Right renal pelvis (tissue), 4 donors: ENCODE results near the gene SLC25A45. TPM values are rescaled to one million over a fixed set of nuclear protein-coding genes. Genes with fewer than 3 reads are reported as not detected.
A peak's percentile ranks its signal among the peaks of the same experiment; 100 is the strongest.

ENCODE experiments used
- DNase-seq, 4 donors: peaks; one replicate each; pipeline ENCODE4 v3.0.0-alpha.2; 2013; ENCODE audit warnings: low read depth in 4 of 4, low spot score in 3 of 4, missing footprints in 1 of 4
- polyA plus RNA-seq, 4 donors: library from polyadenylated mRNA; unstranded; fragments of 120-200 nt; gene quantifications; one replicate each; pipeline ENCODE4 v1.2.1, GENCODE V29; 2013; ENCODE audit not compliant: insufficient read length in 4 of 4

The SLC25A45 gene
- polyA plus RNA-seq, 4 donors: 5.4 to 7.2 (median 6.0) TPM

DNA sequence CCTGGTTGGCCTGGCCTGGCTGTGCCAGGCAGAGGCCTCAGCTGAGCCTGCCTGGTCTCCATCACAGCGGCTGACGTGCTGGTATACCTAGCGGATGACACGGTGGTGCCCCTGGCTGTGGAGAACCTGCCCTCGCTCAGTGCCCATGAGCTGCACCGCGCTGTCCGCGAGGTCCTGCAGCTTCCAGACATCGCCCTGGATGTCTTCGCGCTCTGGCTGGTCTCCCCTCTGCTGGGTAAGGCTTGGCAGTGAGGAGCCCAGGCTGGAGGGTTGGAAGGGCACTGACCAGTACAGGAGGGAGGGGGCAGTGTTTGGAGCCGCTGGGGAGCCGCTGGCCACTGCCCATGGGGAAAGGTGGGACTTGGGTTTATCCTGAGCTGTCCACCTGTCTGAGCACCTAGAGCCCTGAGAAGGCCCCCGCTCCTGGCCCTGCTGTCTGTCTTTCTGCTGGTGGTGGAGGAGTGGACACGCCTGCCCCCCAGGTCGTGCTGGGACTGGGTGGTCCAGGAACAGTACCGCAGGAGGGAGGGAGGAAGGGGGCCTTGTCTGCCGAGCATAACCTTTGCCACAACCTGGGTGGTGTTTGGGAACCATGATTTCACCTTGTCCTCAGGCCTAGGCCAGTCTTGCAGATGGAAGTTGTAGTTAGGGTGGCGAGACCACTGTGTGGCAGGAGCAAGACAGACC lies 7.0 kb upstream of the SLC25A45 start:
- no peak for DNase-seq

DNA sequence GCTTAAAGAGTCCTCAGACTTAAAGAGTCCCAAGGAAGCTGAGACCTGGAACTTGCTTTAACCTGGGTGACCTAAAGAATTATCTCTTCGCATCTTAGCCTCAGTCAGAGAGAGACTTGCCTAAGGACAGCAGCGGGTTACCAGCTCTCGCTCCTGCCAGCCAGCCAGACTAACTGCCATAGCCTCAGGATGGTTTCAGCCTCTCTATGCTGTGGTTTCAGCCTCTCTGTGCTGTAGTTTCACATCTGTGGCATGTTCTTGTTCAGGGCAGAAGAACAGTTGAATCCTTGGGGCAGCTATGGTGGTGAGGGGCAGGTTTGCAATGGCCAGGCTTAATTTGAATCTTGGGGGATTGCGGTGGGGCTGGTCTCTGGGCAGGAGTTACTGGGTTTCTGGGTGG lies 6.3 kb upstream of the SLC25A45 start:
- DNase-seq: no peak

DNA sequence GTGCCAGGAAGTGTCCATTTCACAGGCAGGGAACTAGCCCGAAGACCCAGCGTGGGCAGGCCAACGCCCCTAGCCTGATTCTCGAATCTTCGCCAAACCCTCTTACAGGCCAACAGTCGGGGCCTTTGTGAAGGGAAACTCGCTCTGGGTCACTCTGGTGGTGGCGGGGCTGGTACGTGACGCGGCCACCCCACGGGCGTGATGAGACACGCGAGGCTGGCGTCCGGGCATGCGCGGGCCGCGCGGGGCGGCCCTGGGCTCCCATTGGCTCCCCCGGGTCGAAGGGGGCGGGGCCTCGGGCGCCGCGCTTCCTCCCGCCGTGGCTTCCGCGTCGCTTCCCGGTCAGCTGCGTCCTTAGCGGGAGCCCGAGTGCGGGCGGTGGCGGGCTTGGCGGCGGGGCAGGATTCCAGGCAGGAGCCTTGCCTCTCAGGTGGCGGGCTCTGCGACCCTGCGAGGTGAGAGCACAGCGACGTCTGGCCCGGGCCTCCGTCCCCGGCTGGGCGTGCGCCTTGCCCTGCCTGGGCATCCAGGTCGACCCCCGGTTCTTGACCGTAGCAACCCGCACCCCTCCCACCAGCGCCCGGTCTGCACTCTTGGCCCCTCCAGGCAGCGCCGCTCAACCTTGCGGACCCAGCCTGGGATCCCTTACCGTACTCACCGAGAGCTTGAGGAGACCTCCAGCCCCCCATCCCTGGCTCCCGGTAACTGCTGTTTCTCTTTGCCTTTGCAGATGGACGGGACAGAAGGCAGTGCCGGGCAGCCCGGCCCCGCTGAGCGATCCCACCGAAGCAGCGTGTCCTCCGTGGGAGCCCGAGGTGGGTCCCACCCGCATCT lies 4.1 kb upstream of the SLC25A45 start, which contains the start of gene FRMD8:
TSS of gene FRMD8 (plus strand) at position 331 of the 834 bp plus-strand sequence. CDS start at position 731, 400 bp downstream.
- peak; percentile 63 to 77 (median 71) for DNase-seq

DNA sequence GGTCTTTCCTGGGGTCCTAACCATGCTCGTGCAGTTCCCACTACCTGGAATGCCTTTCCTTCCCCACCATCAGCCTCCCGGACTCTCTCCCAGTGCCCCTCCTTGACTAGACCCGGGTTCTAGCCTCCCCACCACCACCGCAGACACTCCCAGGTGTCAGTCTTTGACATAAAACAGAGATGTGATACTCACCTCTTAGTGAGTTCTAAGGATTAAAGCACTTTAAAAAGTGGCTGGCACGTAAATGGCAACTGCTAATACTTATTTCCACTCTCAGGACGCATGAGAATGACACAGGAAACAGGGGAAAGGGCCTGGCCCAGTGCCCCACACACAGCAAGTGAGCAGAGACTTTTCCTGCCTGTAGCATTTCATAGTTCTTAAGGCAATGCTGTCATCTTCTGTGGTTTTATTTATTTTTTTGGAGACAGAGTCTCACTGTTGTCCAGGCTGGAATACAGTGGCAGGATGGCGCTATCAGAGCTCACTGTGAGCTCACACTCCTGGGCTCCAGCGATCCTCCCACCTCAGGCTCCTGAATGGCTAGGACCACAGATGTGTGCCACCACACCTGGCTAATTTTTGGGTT lies 1.9 kb upstream of the SLC25A45 start:
- DNase-seq: no peak

DNA sequence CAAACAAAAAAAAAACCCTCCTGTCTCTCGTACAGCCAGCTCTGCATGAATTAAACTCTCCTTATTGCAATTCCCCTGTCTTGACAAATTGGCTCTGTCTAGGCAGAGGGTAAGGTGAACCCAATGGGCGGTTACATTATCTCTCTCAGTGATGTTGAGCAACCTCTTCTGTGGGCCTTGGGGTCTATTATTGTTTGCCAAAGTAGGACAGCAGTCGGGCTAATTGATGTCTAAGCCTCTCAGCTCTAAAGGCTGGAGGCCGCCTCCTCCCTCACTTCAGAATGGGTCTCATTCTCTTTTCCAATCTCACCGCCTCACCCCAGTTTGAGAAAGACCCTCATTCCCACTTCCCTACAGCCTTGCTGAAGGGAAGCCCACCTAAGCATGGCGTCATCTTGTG lies 1.3 kb upstream of the SLC25A45 start:
- DNase-seq: no peak

DNA sequence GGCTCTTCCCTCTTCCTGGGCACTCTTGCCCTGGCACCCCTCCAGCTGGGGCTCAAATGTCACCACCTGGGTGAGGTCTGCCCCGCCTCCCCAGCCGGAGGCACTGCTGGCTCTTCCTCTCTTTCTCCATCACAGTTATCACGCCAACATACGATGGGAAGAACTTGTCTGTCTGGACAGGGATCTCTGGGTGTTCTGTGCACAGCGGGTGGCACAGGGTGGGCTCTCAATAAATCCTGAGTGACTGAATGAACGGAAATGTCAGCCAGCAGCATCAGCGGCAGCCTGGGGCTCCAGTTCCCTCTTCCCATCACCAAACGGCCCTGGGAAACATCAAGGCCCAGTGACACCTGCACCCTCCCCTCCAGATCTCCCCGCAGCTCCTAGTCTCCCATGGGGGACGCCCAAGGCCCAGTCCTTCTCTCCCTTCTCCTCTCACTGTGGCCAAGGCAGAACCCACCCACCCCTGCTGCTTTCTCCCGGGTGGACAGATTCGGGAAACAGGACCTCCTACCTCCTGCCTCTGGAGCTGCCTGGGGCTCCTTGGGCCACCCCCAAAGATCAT lies 440 bp upstream of the SLC25A45 start:
- DNase-seq: no peak

DNA sequence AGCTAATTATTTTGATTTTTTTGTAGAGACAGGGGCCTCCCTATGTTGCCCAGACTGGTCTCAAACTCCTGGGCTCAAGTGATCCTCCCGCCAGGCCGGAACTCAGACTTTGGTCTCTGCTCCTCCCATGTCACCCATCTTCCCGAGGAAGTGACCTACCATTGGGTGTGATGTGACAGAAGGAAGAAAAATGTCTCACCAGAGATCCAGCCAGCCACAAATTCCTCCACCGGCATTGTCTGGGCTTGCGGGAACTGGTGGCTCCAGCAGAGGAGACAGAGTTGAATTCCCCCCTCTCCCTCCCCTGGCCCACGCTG lies 772 bp downstream of the SLC25A45 start:
- DNase-seq: no peak

DNA sequence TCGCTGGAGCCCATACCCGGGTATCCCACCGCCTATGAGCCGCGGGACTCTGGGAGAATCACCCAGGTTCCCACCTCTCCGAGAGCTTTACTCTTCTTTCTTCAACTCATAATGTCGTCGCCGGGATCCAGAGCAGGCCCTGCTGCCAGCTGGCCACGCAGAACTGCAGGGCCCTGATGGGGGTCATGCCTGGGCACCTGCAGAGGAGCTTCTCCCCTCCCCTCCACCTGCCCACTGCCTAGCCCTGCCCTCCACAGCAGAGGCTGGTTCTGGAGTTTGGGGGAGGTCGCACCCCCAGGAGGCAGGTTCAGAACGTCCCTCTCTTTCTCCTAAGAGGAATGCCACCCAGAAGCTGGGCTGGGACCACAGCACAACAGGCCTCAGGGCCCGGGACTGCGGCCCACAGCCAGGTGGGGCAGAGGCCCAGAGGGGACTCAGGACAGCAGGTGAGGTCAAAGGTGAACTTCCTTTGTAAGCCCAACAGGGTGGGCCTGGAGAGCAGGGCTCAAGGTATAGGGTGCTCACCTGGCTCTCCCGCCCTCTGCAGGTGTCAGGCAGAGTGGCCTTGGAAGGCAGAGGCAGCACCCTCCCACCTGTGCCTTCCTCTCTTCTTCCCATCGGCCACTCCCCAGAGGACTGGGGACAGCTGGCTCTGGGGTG lies 1.9 kb downstream of the SLC25A45 start:
- no peak for DNase-seq

DNA sequence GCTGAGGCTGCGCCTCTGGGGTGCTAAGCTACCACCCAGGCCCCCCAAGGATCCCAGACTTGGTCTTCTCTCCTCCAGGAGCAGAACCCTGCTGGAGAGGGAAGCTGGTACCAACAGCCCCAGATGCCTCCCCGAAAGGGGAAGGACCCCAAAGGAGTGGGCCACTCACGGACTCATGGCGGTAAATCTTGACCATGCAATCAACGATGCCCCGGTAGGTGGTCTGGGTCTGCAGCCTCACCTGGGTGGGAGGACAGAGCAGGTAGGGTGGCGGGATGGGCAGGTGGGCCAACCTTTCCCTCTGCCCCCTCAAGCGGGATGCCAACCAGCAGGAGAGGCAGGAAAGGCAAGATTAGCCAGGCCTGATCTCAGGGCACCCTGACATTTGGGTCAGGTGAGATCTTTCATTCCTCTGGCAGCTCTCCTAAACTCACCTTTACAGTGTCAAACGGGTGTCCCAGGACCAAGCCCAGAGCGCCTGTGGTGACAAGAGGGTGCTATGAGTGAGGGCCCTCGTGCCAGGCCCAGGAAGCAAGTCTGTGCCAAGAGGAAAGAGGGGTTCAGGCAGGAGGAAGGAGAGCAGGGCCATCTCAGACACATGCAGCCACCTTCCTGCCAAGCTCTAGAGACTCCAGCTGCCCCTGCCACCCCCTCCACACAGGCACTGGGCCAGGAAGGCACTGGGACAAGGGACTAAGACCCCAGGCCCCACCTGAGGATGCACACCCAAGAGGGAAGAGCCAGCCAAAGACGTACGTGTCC lies 2.6 kb downstream of the SLC25A45 start:
- DNase-seq: no peak

DNA sequence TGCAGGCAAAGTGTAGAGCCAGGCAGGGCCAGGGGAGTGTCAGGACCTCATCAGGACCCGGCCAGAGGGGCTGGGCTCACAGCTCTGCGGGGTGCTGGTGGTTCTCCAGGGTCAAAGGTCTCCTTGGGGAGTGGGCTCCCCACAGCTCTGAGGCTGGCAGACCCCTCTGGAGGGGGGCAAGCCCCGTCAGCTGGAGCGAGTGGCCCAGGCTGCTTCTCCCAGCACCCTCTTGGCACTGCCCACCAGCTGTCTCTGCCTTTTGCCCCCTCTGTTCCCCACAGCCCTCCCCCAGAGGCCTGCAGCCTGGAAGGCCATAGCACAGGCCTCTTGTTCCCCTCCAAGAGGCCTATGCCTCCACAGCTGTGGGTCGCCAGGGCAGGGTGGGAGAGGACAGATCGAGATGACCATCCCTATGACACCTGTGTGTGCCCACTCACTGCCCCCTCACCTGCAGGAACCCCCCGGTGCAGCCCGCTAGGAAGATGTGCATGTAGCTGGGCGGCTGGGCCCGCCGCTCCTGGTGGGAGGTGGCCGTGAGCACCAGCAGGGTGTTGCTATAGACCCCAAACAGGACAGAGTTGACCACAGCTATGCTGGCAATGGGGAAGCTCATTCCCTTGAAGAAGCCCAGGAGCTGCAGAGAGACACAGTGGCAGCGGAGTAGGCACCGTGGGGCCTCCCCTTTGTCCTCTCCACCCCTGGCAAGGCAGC lies 3.4 kb downstream of the SLC25A45 start:
- DNase-seq: no peak

DNA sequence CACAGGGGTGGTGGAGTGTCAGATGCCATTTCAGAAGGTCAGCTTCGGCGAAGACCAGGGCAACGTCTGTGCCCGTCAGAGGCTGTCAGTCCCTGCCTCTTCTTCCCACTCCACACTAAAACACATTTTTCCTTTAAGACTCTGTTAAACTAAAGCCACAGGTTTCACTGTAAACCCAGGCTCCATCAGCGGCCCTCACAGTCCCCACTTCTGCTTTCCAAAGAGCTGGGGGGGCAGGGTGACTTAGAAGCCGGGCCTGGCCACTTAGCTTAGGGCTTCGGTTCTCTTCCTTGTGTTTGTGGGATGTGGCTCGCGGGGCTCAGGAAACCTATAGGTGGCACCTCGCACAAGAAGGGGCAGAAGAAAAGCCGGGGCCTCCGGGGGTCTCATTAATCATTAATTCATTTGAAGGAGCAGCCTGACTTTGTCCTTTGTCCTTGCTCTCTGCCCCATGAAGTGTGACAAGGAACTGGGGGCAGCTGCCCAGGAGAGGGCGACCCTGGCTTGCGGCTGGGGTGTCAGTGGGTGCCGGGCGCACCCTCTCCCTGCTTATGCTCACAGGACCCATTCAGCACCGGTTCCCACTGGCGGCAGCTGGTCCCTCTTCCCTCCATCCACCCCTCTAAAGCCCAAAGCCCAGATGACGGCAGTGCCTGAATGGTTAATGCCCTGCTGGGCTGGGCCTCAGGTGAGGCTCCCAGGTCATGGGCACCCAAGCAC lies 4.1 kb downstream of the SLC25A45 start:
- no peak for DNase-seq

DNA sequence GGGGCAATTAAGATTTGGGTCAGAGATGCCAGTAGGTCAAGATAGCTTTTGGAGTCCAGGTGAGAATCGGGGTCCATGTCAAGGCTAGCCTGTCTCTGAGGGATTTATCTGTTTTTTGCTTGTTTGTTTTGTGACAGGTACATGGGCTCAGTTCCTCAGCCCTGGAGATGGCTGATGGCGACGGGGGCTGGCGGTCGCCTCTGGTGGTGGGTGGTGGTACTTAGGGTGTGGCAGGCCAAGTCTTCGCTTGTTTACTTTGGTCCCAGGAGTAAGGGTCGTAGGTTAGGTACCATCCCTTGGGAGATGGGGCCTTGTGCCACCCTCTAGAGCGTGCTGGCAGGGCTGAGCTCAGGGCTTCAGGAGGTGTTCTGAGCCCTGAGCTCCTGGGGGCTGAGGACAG lies 4.7 kb downstream of the SLC25A45 start:
- DNase-seq: no peak

DNA sequence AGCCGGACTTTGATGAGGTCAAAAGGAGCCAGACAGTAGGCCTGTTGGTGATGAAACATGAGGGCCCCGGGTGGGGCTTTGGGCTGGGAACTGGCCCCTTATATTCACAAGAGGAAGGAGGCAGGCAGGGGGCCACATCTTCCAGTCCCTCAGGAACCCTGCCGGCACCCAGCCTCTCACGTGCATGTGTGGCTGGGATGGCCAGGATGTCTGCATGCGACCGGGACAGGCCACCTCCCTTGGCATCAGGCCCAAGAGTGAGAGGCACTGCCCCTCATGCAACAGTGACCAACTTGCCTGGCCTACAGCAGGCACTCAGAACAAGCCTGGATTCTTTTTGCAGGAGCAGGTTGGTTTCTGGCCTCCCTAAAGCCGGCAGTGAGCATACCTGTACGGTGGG lies 5.4 kb downstream of the SLC25A45 start:
- no peak for DNase-seq

DNA sequence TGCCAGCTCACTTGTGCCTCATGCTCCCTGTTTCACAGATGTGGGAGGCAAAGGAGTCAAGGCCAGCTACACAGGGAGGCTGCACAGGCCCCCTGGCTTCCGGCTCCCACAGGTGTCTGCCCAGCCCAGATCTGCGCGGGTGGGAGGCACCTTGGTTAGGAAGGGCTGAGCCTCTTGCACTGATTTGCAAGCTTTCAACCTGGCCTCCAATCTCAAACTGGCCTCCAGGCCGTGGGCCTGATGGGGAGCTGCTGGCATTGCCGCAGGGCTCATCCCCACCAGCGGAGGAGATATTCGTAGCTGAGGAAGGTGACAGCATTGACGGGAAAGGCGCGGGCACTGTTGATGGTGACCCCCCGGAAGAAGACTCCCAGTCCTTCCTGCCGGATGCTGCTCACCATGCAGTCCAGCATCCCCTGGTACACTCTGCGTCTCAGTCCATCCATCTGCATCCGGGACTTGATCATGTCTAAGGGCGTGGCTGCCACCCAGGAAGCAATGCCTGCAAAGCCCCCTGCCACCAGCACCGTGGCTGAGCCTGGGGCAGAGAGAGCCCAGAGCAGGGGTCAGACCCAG lies 6.2 kb downstream of the SLC25A45 start:
- no peak for DNase-seq

DNA sequence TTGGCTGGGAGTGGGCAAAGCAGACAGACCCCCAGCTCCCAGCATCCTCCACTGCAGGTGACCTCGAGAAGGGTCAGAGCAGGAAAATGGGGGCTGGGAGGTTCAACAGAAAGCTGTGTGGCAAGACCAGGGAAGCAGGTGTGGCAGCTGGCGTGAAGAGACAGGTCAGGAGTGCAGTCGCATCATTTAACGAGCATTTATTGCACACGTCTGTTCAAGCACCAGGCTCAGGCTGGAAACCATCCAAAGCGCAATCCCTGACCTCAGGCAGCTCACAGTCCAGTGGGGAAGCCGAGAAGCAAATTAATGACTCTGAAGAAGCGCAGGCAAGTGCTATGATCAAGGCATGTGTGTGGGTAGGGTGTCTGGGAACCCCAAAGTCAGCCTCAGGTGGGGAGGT lies 7.4 kb downstream of the SLC25A45 start:
- no peak for DNase-seq

DNA sequence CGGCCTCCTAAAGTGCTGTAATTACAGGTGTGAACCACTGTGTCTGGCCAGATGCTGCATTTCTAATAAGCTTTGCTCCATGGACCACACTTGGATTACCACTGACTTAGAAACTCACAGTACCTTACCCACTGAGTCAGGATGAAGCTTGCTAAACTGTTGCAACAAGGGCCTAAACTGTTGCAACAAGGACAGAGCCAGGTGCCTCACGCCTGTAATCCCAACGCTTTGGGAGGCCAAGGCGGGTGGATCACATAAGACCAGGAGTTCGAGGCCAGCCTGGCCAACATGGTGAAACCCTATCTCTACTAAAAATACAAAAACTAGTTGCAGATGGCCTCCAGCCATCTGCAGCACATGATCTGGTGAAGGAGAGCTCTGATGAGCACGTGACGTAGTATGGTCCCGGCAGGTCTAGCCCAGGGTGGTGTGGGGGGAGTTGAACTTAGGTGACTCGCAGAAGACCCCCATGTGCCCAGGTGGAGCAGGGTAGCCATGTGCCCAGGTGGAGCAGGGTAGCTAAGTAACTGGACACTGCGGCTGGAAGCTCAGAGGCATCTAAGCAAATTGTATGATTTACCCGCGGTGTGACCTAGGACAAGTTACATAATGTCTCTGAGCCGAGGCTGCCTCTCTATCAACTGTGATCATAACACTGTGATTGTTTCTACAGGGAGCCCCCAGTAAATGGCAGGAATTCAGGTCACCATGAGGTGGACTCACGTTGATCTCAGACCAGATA lies 8.4 kb downstream of the SLC25A45 start:
- no peak for DNase-seq

DNA sequence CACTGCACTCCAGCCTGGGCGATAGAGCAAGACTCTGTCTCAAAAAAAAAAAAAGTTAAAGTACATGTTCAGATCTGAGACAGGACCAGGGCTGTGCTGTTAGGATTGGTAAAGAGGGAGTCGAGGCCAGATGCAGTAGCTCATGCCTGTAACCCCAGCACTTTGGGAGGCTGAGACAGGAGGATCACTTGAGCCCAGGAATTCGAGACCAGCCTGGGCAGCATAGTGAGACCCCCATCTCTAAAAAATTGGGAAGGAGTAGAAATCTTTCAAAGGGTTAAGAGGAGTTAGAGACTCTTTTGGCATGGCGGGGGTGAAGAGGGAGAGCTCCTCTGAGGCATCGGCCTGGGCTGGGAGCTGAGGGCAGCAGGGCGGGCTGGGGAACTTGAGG lies 11.8 kb downstream of the SLC25A45 start:
- no peak for DNase-seq

DNA sequence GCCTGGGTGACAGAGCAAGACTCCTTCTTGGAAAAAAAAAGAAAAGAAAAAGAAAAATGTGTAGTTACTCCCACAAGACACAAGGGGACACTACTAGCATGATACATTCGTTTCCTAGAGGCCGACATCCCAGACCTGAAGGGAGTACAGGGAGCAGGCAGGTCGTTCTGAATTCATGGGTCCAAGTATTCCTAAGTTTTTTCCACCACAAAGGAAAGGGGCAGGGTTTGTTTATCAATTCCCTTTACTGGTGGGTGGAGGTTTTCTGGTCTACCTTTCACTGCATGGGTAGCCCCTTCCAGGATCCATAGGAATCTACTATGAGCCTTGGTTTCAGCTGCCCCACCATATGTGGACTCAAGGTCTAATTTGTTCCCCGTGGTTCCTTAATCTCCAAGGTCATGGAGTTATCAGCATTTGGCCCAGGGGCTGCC lies 16.1 kb downstream of the SLC25A45 start:
- no peak for DNase-seq
